HG03095 (cell line): ENCODE data around the gene AQP1.

Source experiments
- ATAC-seq: cut with Tn5 transposase; IDR thresholded peaks from one replicate; pipeline ENCODE4 v1.9.1; 2021; ENCODE audit warnings: moderate library complexity; ENCODE audit not compliant: unreplicated experiment

The AQP1 gene

DNA sequence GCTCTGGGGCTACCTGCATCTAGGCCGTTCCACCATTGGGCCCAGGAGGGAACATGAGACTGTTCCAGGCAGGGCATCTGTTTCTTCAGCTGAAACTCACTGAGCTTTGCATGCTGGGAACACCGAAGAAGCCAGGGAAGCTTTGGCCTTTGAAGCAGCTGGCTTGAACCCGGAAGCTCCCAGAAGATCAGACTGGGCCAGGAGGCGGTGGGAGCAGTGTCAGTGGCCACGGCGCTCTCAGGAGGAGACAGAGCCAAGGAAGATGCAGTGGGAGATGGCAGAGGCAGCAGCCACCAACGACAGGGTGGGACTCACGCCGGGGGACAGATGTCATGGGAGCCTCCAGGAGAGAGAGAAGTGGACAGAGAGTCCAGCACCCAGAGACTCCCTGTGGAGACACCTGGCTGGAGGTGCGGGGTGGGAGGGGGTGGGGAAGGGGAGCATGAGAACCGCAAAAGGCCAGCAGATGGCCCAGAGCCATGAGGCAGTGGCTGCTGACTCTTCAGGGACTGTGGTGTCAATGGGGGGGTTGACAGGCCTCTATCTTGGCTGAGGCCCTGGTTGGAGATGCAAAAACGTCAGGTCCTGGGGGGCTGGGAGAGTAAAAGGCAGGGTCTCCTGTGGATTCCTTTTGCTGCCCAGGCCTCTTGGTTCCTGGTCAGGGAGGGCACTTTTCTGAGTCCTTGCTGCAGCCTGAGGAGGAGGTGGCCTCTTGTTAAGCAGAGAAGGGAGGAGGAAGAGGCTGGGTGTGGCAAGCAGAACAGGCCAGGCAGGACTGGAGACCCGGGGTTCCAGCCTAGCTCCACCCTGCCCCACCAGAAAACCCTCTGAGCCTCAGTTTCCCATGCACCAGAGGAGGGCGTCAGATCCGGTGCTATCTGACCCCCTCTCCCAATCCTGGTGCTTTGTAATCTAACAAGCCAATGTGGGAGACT is 6.3 kb upstream of the AQP1 start:
- ATAC-seq, result no peak

DNA sequence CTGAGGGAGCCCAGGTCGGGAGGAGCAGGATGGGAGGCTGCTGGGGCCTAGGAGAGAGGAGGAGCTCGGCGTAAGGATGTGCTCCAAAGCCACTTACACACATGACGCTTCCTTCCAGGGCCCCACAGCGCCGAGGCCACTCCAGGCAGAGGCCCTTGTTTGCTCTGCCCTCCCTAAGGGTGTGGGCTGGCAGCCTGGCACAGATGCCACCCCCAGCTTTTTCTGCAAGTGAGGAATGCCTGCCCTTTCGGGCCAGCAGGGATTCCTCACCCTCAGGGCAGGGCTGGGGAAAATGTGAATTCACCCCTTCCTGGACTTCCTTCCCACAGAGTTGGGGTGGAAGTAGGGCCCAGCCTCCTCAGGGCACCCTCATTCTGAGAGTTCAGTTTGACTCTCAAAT is 5.6 kb upstream of the AQP1 start:
- ATAC-seq, result no peak

DNA sequence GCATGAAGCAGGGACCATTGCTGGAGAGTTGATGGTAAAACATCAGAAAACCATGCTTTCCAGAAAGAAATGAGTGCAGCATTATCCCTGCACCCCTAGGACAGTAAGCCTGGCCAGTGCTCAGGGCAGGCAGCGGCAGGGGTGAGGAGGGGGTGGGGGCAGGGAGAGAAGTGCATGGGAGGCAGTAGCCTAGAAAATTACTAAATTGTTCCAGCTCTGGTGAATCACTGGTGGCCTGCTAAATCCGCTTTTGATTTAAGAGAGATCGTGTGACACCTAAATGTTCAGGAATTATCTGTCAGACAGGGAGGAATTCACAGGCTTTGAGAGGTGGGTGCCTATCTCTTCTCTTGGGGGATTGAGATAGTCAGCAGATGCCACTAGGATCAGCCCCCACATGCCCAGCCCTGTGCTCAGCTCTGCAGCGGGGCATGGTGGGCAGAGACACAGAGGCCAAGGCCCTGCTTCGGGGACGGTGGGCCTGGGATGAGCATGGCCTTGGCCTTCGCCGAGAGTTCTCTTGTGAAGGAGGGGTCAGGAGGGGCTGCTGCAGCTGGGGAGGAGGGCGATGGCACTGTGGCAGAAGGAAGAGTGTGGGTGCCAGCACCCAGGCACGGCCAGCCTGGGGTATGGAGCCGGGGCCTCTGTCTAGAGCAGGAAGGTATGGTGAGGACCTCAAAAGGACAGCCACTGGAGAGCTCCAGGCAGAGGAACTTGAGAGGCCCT is 5.0 kb upstream of the AQP1 start:
- no peak for ATAC-seq

DNA sequence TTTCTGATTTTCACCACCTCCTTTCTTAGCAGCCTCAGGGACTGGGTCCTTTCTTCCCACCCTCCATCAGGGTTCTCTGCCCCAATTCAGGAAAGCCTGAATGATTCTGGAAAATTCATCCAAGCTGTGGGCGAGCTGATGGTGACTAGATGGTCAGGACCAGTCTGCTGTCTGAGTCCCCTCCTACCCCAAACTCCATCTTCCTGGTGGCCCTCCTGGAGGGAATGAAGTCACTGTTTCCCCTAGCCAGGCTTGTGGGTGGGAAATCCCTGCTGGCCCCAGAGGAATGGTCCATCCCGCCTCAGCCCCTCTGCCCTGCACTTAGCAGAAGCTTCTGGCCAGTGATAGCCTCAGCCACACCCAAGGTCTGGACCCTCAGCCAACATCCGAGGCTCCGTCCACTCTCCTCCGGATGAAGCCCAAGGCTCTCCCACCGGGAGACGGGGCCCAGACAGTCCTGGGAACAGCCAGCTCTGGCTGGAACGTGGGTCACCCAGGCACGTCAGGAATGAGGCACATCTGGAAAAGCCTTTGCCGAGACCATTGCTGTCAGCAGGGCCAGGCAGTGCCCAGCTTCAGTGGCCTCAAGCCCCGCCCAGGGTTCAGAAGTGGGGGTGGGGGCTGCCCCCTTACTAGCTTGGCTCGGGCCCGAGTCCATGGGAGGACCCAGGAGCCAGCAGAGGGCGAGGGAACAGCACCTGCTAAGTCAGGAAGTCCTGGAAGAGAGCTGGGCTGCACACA is 4.0 kb upstream of the AQP1 start:
- ATAC-seq, result no peak

DNA sequence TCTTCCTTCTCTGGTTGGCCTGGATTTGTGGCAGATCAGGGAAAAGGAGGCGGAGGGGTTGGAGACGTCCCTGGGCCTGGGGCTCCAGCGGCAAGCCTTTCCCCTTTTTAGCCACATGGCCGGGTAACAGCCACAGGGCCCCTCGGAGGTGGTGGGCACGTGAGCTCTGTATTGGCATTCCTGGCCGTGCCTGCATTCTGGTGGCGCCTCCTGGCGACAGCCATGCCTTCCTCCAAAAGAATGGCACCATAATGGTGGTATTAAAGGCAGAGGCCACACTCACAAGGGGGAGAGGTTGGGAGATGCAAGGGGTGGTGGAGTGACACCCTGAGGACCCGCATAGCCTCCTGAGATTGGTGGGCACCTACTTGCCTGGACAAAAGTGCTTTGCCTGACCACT is 3.0 kb upstream of the AQP1 start:
- no peak for ATAC-seq

DNA sequence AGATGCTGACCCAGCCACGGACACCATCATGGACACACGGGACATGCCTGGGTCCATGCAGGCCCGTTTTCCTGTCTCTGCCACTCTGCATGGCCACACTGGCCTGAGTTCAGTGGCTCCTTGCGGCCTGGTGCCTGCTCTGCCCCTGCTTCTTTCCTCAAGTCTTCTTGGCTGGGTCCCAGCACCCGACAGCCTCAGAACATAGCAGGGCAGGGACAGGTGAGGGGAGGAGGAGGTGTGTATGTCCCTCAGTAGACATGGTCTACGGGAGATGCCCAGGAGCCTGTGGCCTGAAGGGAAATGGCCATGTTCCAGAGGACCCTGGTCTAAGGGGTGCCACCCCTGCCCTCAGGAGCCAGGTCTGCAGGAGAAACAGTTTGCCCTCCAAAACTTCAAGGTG is 2.2 kb upstream of the AQP1 start:
- ATAC-seq, result no peak

DNA sequence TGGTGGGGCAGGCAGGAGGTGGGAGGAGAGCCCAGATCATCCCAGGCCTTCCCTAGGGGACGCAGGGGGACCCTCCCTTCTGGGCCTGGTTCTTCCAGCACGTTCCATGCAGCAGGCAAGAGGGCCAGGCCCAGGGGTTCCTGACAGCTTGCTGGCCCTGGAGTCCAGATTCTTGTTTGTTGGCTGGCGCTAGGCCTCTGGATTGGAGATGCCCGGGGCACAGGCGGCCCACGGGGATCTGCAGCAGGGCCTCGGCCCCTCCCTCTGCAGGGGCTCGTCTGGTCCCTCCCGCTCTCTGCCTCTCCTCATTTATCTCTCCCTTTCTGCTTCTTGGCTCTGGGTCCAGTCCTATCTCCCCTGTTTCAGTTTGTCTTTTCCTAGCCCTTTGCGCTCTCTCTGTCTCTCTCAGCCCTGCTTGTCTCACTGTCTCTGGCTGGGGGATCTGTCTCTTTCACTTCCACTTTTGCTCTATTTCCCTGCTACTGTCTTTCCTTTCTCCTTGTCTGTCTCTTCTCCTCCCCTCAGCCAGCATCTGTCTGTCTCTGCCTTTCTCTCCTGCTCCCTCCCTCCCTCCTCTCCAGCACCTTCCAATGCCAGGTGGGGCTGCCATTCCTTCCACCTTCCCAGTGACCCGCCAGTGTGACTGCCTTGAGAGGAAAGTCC is 1.1 kb upstream of the AQP1 start:
- no peak for ATAC-seq

DNA sequence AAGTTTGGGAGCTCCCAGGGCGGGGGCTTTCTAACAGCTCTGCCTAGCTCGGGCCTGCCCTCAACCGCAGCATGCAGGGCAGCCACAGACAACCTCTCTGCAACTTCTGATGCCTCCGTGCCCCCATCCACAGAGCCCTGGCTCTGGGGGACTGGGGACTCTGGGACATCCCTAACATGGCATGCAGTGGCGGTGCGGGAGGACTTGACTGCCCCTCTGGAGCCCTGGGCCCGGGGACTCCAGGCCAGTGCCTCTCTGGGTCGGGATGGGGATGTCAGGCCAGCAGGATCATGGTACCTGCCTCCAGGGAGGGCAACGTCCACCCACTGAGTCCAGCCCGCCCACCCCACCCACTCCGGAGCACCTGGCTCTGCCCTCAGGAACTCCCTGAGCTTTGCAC is 520 bp upstream of the AQP1 start:
- ATAC-seq, result no peak

DNA sequence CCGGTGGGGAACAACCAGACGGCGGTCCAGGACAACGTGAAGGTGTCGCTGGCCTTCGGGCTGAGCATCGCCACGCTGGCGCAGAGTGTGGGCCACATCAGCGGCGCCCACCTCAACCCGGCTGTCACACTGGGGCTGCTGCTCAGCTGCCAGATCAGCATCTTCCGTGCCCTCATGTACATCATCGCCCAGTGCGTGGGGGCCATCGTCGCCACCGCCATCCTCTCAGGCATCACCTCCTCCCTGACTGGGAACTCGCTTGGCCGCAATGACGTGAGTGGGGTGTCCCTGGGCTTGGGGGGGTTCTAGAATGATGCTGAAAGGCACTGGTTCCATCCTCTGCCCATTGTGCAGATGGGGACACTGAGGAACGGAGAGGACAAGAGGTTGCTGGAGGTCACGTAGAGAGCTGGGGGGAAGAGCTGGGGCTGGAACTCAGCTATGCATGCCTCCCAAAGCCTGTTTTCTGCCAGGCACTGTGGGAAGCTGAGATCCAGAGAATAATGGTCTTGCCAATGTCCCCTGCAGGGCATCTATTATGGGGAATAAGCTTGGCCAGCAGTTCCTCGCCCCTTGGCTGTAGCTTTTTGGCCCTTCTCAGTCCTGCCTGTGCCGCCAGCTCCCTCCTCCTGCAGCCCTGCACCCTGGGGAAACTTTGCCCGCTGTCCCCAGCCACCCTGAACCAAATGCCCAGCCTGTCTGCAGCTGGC is 523 bp downstream of the AQP1 start:
- no peak for ATAC-seq

DNA sequence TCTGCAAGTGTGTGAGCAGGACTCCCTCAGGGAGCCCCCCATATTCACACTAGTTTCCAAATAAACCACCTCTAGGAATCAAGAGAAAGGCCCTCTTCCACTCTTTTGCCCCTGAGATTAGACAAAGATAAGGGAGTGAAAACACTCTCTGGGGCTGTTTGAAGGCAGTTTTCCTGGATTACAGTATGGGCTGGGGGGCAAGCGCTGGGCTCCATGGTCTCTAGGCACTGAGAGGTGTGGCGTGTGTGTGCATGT is 1.0 kb downstream of the AQP1 start:
- ATAC-seq, result no peak

DNA sequence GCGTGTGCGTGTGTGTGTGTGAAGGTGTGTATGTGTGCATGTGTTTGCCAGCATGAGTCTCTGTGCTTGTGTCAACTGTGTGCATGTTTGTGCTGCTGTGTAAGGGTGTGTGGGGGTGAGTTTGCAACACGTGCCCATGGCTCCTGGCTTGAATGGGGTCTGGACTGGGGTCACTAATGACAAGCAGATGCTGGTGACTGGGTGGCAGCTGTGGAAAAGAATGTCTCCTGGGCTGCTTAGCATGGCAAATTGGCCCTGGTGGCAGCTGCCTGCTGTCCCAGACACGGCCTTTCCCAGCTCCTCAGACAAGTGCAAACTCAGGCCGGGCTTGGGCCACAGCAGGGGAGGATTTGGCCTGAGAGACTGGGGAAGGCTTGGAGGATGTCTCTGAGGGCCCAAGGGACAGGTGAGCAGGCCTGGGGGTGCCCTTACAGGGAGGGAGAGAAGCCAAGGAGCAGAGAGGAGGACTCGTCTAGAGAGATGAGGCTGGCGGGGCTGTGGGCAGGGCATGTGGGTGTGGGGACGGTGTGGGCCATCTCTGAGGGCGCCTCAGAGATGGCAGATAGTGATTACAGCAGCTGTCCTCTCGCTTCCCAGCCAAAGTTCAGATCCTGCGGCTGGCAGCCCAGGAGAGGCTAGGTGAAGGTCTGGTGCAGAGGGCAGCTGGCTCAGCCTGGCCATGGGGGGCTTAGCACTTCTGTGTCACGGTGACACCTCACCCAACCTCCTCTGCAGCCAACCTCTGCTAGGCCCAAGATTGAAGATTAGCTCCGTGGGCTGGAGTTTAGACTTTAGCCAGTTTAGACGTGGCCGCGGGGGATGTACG is 1.5 kb downstream of the AQP1 start:
- ATAC-seq, result no peak

DNA sequence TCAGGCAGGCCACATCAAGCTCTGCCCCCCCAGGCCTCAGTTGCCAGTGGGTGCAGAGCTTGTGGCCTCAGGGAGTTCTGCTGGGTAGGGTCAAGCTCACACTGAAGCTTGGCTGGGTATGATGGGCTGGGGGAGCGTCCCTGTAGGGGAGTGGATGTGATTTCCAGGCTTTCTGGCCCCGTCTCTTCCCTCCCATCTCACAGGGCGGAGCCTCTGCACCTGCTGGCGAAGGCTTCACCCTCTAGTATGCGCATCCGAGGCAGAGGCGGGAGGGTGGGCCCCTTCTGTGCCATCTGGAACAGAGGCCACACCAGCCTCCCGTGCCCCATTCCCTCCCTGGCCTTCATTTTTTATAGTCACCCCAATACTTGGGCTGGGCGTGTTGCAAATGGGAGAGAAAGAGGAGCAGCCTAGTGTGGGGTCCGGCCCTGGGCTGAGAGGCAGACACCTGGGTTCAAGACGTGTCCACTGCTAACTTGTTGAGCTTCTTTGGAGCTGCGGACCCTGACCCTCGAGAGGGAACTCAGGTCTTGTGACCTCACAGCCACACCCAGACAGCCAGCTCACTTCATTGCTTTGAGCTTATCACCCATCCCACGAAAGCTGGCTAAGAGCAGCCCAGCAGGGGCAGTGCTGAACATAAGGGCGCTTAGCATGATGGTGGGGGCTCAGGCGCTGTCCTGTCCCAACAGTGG is 2.3 kb downstream of the AQP1 start:
- no peak for ATAC-seq

DNA sequence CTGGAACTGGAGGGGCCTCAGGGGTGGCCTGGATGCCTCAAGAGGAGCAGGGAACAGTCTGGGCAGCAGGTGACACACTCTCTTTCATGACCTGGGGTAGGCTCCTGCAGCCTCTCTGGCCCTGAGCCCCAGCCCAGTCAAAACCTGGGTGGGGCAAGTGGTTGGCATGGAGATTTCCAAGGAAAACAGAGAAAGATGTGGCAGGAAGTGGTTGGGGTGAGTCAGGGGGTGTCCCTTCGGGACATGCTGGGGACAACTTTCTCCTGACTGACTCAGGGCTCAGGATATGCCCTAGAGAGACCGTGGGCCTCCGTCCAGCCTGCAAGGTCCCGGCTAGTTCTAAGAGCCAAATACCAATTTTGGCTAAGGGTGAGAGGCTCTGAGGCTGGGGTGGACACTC is 2.9 kb downstream of the AQP1 start:
- no peak for ATAC-seq

DNA sequence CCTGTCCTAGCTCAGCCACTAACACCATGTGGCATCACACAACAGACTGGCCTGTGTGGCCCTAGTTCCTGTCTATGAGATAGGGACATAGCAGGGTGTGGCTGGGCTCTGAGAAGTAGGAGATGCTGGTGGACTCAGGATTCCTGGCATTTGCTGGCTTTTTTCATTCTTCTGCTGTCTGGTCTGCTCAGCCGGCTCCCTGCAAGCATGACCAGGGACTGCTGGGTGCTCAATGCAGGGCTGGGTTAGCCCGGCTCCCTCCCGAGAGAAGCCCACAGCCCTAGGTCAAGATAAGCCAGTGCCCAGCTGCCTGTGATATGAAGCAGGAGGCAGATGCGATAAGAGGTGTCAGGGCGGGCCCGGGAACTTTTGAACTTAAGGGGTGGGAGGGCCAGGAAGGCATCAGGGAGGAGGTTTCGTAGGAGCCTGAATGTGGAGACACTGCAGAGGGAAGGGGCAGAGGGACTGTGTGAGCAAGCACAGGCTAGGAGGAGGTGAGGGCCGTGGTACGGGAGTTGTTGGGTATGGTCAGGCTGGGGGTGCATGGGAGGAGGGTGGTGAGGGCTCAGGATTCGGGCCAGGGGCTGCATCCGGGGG is 3.5 kb downstream of the AQP1 start:
- no peak for ATAC-seq

DNA sequence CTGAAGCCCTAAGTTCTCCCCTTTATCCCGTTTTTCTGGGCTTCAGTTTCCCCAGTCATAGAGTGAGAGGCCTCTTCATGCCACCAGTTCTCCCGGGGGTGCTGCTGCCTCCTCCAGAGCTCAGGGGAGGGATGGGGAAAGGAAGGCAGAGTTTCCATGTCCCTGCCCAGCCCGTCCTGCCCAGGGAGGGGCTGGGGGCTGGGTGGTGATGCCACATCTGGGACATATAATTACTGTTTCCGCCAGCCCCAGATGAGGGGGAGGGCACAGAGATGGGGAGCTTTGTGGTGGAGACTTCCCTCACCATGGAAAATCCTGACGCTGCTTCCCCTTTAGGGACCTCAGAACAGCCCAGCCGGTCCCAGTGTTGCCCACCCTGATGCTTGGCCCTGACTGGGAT is 4.1 kb downstream of the AQP1 start:
- ATAC-seq, result no peak

DNA sequence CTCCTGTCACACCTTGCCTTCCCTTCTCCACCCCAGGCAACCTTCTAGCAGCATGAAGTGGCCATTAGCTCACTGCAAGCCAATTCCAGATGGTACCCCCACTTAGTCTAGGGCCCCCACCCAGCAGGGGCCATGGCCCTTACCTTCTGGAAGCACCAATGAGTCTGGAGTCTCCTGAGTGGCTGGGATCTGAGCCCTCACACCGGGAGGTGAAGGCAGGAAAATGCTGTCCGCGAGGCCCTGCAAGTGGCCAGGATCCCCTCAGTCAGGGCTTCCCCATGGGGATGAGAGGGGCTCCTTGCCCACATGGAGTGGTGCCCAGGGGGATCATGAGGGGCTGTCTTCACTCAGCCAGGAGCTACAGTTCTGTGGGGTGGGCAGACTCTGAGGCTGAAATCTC is 4.6 kb downstream of the AQP1 start:
- no peak for ATAC-seq

DNA sequence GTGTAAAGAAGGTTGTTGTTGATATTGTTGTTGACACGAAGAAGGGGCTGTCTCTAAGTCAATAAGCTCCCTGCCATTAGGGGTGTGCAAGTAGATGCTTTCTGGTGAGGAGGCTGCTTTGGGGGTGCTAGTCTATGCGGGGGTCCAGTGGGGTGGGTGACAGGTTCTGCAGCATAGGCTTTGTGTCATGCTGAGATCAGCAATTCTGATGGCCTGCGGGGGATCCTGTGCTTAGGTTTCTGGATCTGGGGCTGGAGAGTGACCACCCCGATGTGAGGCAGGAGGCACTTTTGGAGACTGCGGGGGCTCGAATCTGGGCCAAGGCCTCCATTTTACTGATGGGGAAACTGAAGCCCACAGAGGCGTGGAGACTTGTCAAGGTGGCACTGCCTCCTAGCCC is 5.1 kb downstream of the AQP1 start:
- ATAC-seq, result no peak

DNA sequence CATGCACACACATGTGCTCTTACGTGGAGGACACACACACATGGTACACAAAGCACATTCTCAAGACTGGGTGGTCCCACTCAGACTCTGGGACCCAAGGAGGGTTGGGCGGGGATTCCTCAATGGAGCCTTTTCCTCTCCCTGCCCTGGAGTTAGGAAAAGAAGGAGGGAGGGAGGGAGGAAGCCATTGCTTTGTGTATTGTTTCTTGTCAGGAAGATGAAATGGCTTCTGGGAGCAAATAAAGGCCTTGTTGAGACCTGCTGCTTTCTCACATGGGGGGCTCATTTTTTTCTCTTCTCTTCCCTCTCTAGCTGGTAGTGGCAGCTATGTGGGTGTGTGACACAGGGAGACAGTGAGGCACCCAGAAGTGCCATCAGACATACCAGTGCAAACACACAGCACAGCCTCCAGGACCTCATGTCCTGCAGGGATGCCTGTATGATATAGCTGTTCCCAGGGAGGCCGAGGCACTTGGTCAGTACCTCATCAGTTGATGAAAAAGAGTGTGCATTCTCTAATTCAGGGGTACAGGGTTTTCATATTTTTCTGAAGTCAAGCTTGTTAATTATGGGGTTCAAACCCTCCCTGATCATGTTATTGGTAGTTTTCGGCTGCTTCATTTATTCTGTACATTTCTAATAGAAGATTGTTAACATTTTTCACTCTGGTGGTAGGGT is 5.7 kb downstream of the AQP1 start:
- no peak for ATAC-seq
